ENCODE data around the gene BEAN1. TPM values are rescaled to one million over a fixed set of nuclear protein-coding genes. Genes with fewer than 3 reads are reported as not detected.
"Not testable (repeated sequence)": the region's sequence is repeated elsewhere in the genome, so short reads cannot be mapped to it uniquely, and the experiment has no call there.

Gene BEAN1
- polyA plus RNA-seq, 3 donors, result 0.12 to 0.81 TPM; not detected in 1

- H3K79me2 ChIP-seq (ENCODE audit: insufficient read depth, low read length); DNase-seq; H3K4me1 ChIP-seq (ENCODE audit: control insufficient read depth in 1 of 2, insufficient read depth in 2 of 2, low read length in 2 of 2); H3K27me3 ChIP-seq (ENCODE audit: control insufficient read depth in 2 of 2, insufficient read depth in 2 of 2, low read length in 2 of 2); H3K4me2 ChIP-seq (replicated peaks; ENCODE audit: extremely low read depth, low read length, poor library complexity, severe bottlenecking); H3K36me3 ChIP-seq (replicated peaks in 1 of 2; ENCODE audit: control insufficient read depth in 1 of 2, insufficient read depth in 2 of 2, low read length in 2 of 2); H2AFZ ChIP-seq (ENCODE audit: insufficient read depth, low read depth, low read length, poor library complexity, severe bottlenecking); H3K27ac ChIP-seq (ENCODE audit: low read depth in 1 of 2, low read length in 2 of 2); H3K36me3 Mint-ChIP-seq; H3K4me3 Mint-ChIP-seq; H3K4me1 Mint-ChIP-seq; H3K9ac ChIP-seq (ENCODE audit: insufficient read depth, low read length, poor library complexity, severe bottlenecking); H3K9me3 Mint-ChIP-seq; H3K9me3 ChIP-seq (replicated peaks in 1 of 2; ENCODE audit: control insufficient read depth in 1 of 2, insufficient read depth in 1 of 2, low read length in 2 of 2); H3K27ac Mint-ChIP-seq; H4K20me1 ChIP-seq (ENCODE audit: insufficient read depth, low read length); intact Hi-C loops (cut with micrococcal nuclease); H3K4me3 ChIP-seq (replicated peaks in 1 of 3; ENCODE audit: low read depth in 2 of 3, low read length in 3 of 3): not testable (repeated sequence)
- WGBS (ENCODE audit: insufficient coverage), result 83% methylated on average over 1 of the region's 6 CpGs
- peaks cover 12 to 26% (median 13%) of the 10 kb centered on the region in 3 donors for H3K27me3 Mint-ChIP-seq (ENCODE audit: low read depth in 3 of 3)
Measured at GRCh38 chr16:66466636-66467035, 39.5 kb downstream of the BEAN1 start.

GRCh38 chr16:66467611-66468010 is 40.5 kb downstream of the BEAN1 start:
- H3K27me3 Mint-ChIP-seq (ENCODE audit: low read depth in 3 of 3), result peaks cover 11 to 20% (median 12%) of the 10 kb centered on the region in 3 donors
- no peaks in the 10 kb centered on the region for H4K20me1 ChIP-seq (ENCODE audit: insufficient read depth, low read length)

More at GRCh38 chr16:66467611-66468010, 40.5 kb downstream of the BEAN1 start:
- H3K9ac ChIP-seq (ENCODE audit: insufficient read depth, low read length, poor library complexity, severe bottlenecking), result no peak overlapping the region
- no peaks in the 10 kb centered on the region for H3K36me3 Mint-ChIP-seq
- intact Hi-C loops (cut with micrococcal nuclease), result no loop called here
- no peak overlapping the region for H3K4me2 ChIP-seq (replicated peaks; ENCODE audit: extremely low read depth, low read length, poor library complexity, severe bottlenecking)
- H3K4me1 ChIP-seq (ENCODE audit: control insufficient read depth in 1 of 2, insufficient read depth in 2 of 2, low read length in 2 of 2), result no peaks in the 10 kb centered on the region
- no peaks in the 10 kb centered on the region for H3K9me3 ChIP-seq (replicated peaks in 1 of 2; ENCODE audit: control insufficient read depth in 1 of 2, insufficient read depth in 1 of 2, low read length in 2 of 2)
- no peak overlapping the region for H3K4me3 ChIP-seq (replicated peaks in 1 of 3; ENCODE audit: low read depth in 2 of 3, low read length in 3 of 3)
- peak overlapping the region in 1 of 7 donors; percentile 54 for H3K27ac Mint-ChIP-seq
- no peak overlapping the region for H3K4me3 Mint-ChIP-seq
- no peak overlapping the region for H3K27ac ChIP-seq (ENCODE audit: low read depth in 1 of 2, low read length in 2 of 2)
- TF ChIP-seq CTCF (IDR thresholded peaks at IDR 0.05), result no peak
- DNase-seq, result no peak
- no peak overlapping the region for H2AFZ ChIP-seq (ENCODE audit: insufficient read depth, low read depth, low read length, poor library complexity, severe bottlenecking)
- H3K4me1 Mint-ChIP-seq, result peaks cover 2% of the 10 kb centered on the region
- 100% methylated on average over 4 of the region's 5 CpGs for WGBS (ENCODE audit: insufficient coverage)
- peaks cover 0 to 7% (median 5%) of the 10 kb centered on the region in 7 donors for H3K9me3 Mint-ChIP-seq
- no peaks in the 10 kb centered on the region for H3K36me3 ChIP-seq (replicated peaks in 1 of 2; ENCODE audit: control insufficient read depth in 1 of 2, insufficient read depth in 2 of 2, low read length in 2 of 2)
- H3K79me2 ChIP-seq (ENCODE audit: insufficient read depth, low read length), result no peaks in the 10 kb centered on the region
- no peaks in the 10 kb centered on the region for H3K27me3 ChIP-seq (ENCODE audit: control insufficient read depth in 2 of 2, insufficient read depth in 2 of 2, low read length in 2 of 2)
